Heart left ventricle (tissue), 13 donors: ENCODE results near the gene OSMR.

Experiments
- CTCF ChIP-seq, 12 donors: fragments of 200-600 bp; sonication (generic) in 4 of 12; IDR thresholded peaks; one replicate each; pipeline versions ENCODE4 v1.5.0 to v1.8.0; 2018 to 2022; ENCODE audit warnings: antibody characterized with exemption in 12 of 12, mild to moderate bottlenecking in 5 of 12
- POLR2A ChIP-seq, 2 donors: fragments of 450-650 bp; IDR thresholded peaks; one replicate each; pipeline ENCODE4 v1.6.1; 2017; ENCODE audit warnings: antibody characterized with exemption in 2 of 2, mild to moderate bottlenecking in 2 of 2, moderate library complexity in 2 of 2
- donor health status: ischemic (EF 13 %, LVEDD 7.1; RV severe dilation, severe dysfunction).
- donor health status: DM: no; HTN: yes; CAD: no.
- donor health status: DM: no; HTN: no; CAD: no.
- donor health status: ischemic (EF 25% LVEDD 6.9; RV normal size, moderate dysfunction).
- donor health status: ischemic (EF 25% LVEDD 5.7; RV mildly dilated, moderate dysfunction).
- donor health status: ischemic (EF 35%, LVEDD 5.7; RV mildly dilated, moderate dysfunction).
- donor health status: nonischemic (EF 11% LVEDD 7.7; RV severe dilation, severe dysfunction).
- donor health status: DM: yes; HTN: yes; CAD: no.
- donor health status: PGD.
- donor health status: ischemic (EF 29% LVEDD 5.4; RV normal size, mild dysfunction).
- donor health status: nonischemic (EF 23%, LVEDD 6.1; RV moderate dilation, normal function).

- TF ChIP-seq POLR2A (IDR thresholded peaks at IDR 0.05) (no peak), CTCF (IDR thresholded peaks at IDR 0.05) (no peak)
These were observed 102.7 kb downstream of the OSMR start for GRCh38 chr5:38948501-38948900.
